ENCODE measurements around the gene VAMP2. TPM values are rescaled to one million over a fixed set of nuclear protein-coding genes. Genes with fewer than 3 reads are reported as not detected.

VAMP2 gene
- total RNA-seq, 4 donors from 2014 or later = 14.6 to 39.8 (median 33.4) TPM

DNA sequence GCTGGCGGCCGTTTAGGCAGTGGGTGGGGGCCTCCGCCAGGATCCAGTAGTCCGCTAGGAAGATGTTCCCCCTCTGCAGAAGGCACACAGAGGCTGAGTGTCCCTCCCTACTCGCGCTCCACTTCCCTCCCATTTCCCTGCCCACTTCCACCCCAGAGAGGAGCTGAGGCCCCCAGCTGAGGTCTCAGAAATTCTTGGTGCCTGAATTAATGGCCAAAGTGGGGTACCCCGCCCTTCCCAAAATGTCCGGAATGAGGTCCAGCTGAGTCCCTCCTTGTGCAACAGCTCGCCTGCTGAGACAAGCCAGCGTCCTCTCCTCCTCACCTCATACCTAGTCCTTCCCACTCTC, 52.3 kb downstream of the VAMP2 start:
- H3K27me3 ChIP-seq = peaks cover 75% of the 10 kb centered on the region
- ATAC-seq = no peak
- H3K9me3 ChIP-seq = no peaks in the 10 kb centered on the region
- H3K36me3 ChIP-seq = no peaks in the 10 kb centered on the region
- H3K27ac ChIP-seq = no peak overlapping the region
- H3K4me1 ChIP-seq = peaks cover 0 to 10% (median 7%) of the 10 kb centered on the region in 3 donors
- H3K4me3 ChIP-seq = no peak overlapping the region
- WGBS, 2 donors (ENCODE audit: low coverage in 1 of 2) = 34 to 83% methylated on average over 2 to 6 of the region's 10 CpGs
- TF ChIP-seq, protein P1, sequence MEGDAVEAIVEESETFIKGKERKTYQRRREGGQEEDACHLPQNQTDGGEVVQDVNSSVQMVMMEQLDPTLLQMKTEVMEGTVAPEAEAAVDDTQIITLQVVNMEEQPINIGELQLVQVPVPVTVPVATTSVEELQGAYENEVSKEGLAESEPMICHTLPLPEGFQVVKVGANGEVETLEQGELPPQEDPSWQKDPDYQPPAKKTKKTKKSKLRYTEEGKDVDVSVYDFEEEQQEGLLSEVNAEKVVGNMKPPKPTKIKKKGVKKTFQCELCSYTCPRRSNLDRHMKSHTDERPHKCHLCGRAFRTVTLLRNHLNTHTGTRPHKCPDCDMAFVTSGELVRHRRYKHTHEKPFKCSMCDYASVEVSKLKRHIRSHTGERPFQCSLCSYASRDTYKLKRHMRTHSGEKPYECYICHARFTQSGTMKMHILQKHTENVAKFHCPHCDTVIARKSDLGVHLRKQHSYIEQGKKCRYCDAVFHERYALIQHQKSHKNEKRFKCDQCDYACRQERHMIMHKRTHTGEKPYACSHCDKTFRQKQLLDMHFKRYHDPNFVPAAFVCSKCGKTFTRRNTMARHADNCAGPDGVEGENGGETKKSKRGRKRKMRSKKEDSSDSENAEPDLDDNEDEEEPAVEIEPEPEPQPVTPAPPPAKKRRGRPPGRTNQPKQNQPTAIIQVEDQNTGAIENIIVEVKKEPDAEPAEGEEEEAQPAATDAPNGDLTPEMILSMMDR (IDR thresholded peaks at IDR 0.05) = no peak
- TF ChIP-seq POLR2A (IDR thresholded peaks at IDR 0.05) (no peak), EP300 (IDR thresholded peaks at IDR 0.05) (no peak), POLR2AphosphoS5 (IDR thresholded peaks at IDR 0.05) (no peak)

DNA sequence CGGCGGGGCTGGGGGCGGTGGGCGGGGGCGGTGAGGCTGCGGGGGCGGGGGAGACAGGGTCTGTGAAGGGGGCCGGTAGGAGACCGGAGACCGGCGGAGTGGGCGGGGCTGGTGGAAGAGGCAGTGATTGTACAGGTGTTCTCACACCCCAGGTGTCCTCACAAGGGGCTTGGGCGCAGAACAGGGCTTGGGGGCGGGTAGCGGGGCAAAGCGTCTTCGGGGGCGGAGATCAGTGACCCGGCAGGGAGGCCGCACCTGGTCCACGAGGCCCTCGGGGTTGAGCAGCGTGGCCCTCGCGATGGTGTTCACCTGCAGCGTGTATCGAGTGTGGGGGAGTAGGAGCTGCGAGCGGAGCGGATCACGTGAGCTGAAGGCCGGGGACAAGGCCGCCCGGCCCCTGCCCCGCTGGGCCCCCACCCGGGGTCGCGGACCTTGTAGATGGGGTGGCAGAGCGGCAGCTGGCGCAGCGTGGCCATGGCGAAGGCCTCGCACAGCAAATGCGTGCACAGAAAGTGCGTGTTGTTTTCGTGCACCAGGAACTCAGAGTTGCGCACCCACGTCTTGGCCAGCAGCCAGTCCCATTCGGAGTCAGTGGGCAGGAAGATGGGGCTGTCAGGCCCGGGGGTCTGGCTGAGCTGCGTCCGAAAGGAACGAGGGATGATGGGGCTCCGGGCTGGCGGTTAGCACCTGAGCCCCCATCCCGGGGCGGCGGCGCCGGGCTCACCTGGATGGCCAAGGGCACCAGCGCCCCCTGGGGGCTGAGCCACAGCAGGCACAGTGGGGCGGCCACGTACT, 52.9 kb downstream of the VAMP2 start:
- TF ChIP-seq POLR2AphosphoS5 (IDR thresholded peaks at IDR 0.05) = no peak
- TF ChIP-seq, protein P1 (IDR thresholded peaks at IDR 0.05) = peak in 3 of 4 experiments; percentile 43 to 85 (median 69)
- WGBS, 2 donors (ENCODE audit: low coverage in 1 of 2) = 11 to 15% methylated on average over 8 to 17 of the region's 63 CpGs
- Histone ChIP-seq H3K9me3 (no peaks in the 10 kb centered on the region), H3K36me3 (no peaks in the 10 kb centered on the region), H3K4me1 (peaks cover 0 to 10% (median 7%) of the 10 kb centered on the region in 3 donors), H3K27me3 (peaks cover 69% of the 10 kb centered on the region), H3K27ac (no peak overlapping the region), H3K4me3 (peak overlapping the region in 1 of 2 donors; percentile 16)
- peak; percentile 54 for ATAC-seq

Other genes with a start within 250 kb of the VAMP2 start
- gene RNF227, start 246.7 kb downstream of the VAMP2 start, total RNA-seq = 1 to 10 TPM; 1.6 to 5.4 (median 2.1) TPM
- 1 to 10 TPM in 1 of 4 donors, under 1 TPM in 1, not detected in 2; 0.58 to 1.3 TPM for gene KCNAB3, start 233.1 kb downstream of the VAMP2 start, total RNA-seq
- gene TRAPPC1, start 231.0 kb downstream of the VAMP2 start, total RNA-seq = 10 to 100 TPM; 20.9 to 44.2 (median 29.0) TPM
- gene CNTROB, start 230.7 kb downstream of the VAMP2 start, total RNA-seq = 10 to 100 TPM; 15.6 to 31.8 (median 18.2) TPM
- gene GUCY2D, start 160.3 kb downstream of the VAMP2 start, total RNA-seq = not detected
- gene ALOX15B, start 123.9 kb downstream of the VAMP2 start, total RNA-seq = 1 to 10 TPM in 3 of 4 donors, under 1 TPM in 1; 0.69 to 5.6 (median 2.8) TPM
- under 1 TPM in 1 of 4 donors, not detected in 3; 0.17 TPM for gene ALOX12B, start 75.2 kb downstream of the VAMP2 start, total RNA-seq
- under 1 TPM in 1 of 4 donors, not detected in 3; 0.37 TPM for gene ALOXE3, start 44.4 kb downstream of the VAMP2 start, total RNA-seq
- under 1 TPM in 2 of 4 donors, not detected in 2; 0.89 to 0.94 TPM for gene HES7, start 38.8 kb downstream of the VAMP2 start, total RNA-seq
- 100 to 1,000 TPM in 3 of 4 donors, 10 to 100 TPM in 1; 67.1 to 188 (median 136) TPM for gene PER1, start 10.5 kb downstream of the VAMP2 start, total RNA-seq
- 10 to 100 TPM; 11.2 to 18.8 (median 15.5) TPM for gene TMEM107, start 13.4 kb upstream of the VAMP2 start, total RNA-seq
- gene BORCS6, start 27.2 kb upstream of the VAMP2 start, total RNA-seq = 10 to 100 TPM in 3 of 4 donors, 1 to 10 TPM in 1; 8.1 to 16.1 (median 12.4) TPM
- 1 to 10 TPM in 2 of 4 donors, under 1 TPM in 2; 0.54 to 5.3 (median 2.4) TPM for gene AURKB, start 47.6 kb upstream of the VAMP2 start, total RNA-seq
- gene CTC1, start 85.1 kb upstream of the VAMP2 start, total RNA-seq = 10 to 100 TPM; 10.8 to 33.9 (median 14.7) TPM
- 10 to 100 TPM; 10.8 to 28.9 (median 16.0) TPM for gene PFAS, start 86.3 kb upstream of the VAMP2 start, total RNA-seq
- 10 to 100 TPM; 28.5 to 34.6 (median 30.1) TPM for gene RANGRF, start 125.7 kb upstream of the VAMP2 start, total RNA-seq
- gene SLC25A35, start 132.5 kb upstream of the VAMP2 start, total RNA-seq = 1 to 10 TPM in 3 of 4 donors, under 1 TPM in 1; 0.35 to 6.1 (median 3.4) TPM
- 10 to 100 TPM in 2 of 4 donors, 1 to 10 TPM in 2; 4.4 to 25.4 (median 16.2) TPM for gene ARHGEF15, start 147.3 kb upstream of the VAMP2 start, total RNA-seq
- gene ODF4, start 176.9 kb upstream of the VAMP2 start, total RNA-seq = not detected
- gene RPL26, start 220.2 kb upstream of the VAMP2 start, total RNA-seq = 1,000 to 10,000 TPM; 1,787 to 4,050 (median 3,181) TPM
- under 1 TPM in 2 of 4 donors, not detected in 2; 0.15 to 0.23 TPM for gene RNF222, start 234.9 kb upstream of the VAMP2 start, total RNA-seq

Data from gastroesophageal sphincter (tissue), 4 donors.